Measurements from ENCODE around the gene VCL. TPM values are rescaled to one million over a fixed set of nuclear protein-coding genes. Genes with fewer than 3 reads are reported as not detected.
"Not testable (repeated sequence)": the region's sequence is repeated elsewhere in the genome, so short reads cannot be mapped to it uniquely, and the experiment has no call there.

The VCL gene
- total RNA-seq, 2 donors from 2014 or later: 99.9 to 179 TPM

DNA sequence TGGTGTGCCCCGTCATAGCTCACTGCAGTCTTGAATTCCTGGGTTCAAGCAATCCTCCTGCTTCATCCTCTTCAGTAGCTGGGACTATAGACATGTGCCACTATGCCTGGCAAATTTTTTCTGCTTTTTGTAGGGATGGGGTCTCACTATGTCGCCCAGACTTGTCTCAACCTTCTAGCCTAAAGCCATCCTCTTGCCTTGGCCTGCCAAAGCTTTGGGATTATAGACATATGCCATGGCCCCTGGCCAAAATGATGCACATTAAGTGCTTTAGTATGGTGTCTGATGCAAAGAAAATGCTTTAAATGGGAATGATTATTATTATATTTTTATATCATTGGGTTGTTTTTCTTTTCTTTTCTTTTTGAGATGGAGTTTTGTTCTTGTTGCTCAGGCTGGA is 33.2 kb upstream of the VCL start:
- H3K27ac ChIP-seq: no peak overlapping the region
- intact Hi-C loops (cut with DNase I): no loop called here
- H3K36me3 ChIP-seq: no peaks in the 10 kb centered on the region
- TF ChIP-seq CTCF (IDR thresholded peaks at IDR 0.05): no peak
- no peak overlapping the region for H3K4me3 ChIP-seq
- DNase-seq: no peak
- H3K9me3 ChIP-seq: no peaks in the 10 kb centered on the region
- no peaks in the 10 kb centered on the region for H3K4me1 ChIP-seq
- H3K27me3 ChIP-seq: no peaks in the 10 kb centered on the region
- H3K9ac ChIP-seq (ENCODE audit: low read depth in 2 of 2, low read length in 2 of 2): no peak overlapping the region

GRCh38 chr10:73965267-73965889 is 32.5 kb upstream of the VCL start:
- H3K9me3 ChIP-seq; H3K27me3 ChIP-seq; H3K36me3 ChIP-seq; intact Hi-C loops (cut with DNase I); H3K4me1 ChIP-seq; H3K4me3 ChIP-seq: not testable (repeated sequence)
- Histone ChIP-seq H3K9ac (ENCODE audit: low read depth in 2 of 2, low read length in 2 of 2) (peak overlapping the region in 1 of 2 donors; percentile 62), H3K27ac (peak overlapping the region; percentile 62)
- peak; percentile 41 for DNase-seq

GRCh38 chr10:73965890-73966768 is 31.8 kb upstream of the VCL start:
- Histone ChIP-seq H3K27me3 (no peaks in the 10 kb centered on the region), H3K9me3 (no peaks in the 10 kb centered on the region), H3K27ac (peak overlapping the region; percentile 62), H3K9ac (ENCODE audit: low read depth in 2 of 2, low read length in 2 of 2) (peak overlapping the region; percentile 27 to 62), H3K36me3 (no peaks in the 10 kb centered on the region), H3K4me3 (no peak overlapping the region), H3K4me1 (no peaks in the 10 kb centered on the region)
- intact Hi-C loops (cut with DNase I): no loop called here
- no peak for TF ChIP-seq CTCF (IDR thresholded peaks at IDR 0.05)
- DNase-seq: peak; percentile 81

DNA sequence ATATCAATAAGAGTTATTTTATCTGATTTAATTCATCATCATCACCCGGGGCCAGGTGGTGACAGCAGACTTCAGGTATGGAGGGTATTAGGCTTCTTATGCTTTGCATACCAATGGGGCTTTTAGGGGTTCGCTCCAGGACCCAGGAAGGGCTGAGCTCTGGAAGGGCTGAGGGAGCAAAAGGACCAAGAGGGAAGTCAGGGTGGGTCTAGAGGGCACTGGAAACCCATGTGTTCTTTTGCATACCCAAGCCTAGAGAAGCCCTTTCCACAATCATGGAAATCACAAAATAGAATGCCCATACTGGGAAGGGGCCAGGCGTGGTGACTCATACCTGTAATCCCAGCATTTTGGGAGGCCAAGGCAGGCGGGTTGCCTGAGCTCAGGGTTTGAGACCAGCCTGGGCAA is 30.9 kb upstream of the VCL start:
- no peak for DNase-seq
- Histone ChIP-seq H3K36me3 (no peaks in the 10 kb centered on the region), H3K9me3 (no peaks in the 10 kb centered on the region), H3K9ac (ENCODE audit: low read depth in 2 of 2, low read length in 2 of 2) (no peak overlapping the region), H3K27me3 (no peaks in the 10 kb centered on the region), H3K4me1 (no peaks in the 10 kb centered on the region), H3K4me3 (no peak overlapping the region), H3K27ac (peak overlapping the region; percentile 62)
- intact Hi-C loops (cut with DNase I): no loop called here
- no peak for TF ChIP-seq CTCF (IDR thresholded peaks at IDR 0.05)

GRCh38 chr10:73967544-73967943 is 30.4 kb upstream of the VCL start:
- no peak for TF ChIP-seq CTCF (IDR thresholded peaks at IDR 0.05)
- intact Hi-C loops (cut with DNase I): no loop called here
- H3K27ac ChIP-seq: peak overlapping the region; percentile 62

DNA sequence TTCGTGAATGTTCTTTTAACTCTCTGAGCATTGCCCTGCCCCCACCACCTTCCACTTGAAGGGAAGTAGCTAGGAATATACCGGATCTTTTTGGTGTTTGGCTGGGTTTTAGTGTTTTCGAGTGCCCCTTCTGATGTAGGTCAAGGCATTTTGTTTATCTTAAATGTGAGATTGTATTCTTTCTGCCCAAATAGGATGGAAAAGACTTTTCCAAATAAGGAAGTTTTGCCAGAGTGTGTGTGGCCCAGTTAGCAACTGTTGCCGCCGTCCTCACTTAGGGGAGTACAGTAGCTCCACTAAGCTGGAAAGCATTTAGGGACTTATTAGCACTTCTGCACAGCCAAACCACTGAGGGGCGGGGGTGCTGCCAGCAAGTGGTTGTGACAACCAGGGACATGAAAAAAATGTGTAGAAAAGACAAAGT is 29.8 kb upstream of the VCL start:
- Histone ChIP-seq H3K9ac (ENCODE audit: low read depth in 2 of 2, low read length in 2 of 2) (no peak overlapping the region), H3K27ac (peak overlapping the region; percentile 62), H3K4me3 (no peak overlapping the region), H3K36me3 (no peaks in the 10 kb centered on the region), H3K4me1 (no peaks in the 10 kb centered on the region), H3K27me3 (no peaks in the 10 kb centered on the region), H3K9me3 (no peaks in the 10 kb centered on the region)
- no peak for TF ChIP-seq CTCF (IDR thresholded peaks at IDR 0.05)
- intact Hi-C loops (cut with DNase I): no loop called here
- DNase-seq: no peak

More at GRCh38 chr10:73967544-73967943, 30.4 kb upstream of the VCL start:
- Histone ChIP-seq H3K4me1 (no peaks in the 10 kb centered on the region), H3K9me3 (no peaks in the 10 kb centered on the region), H3K36me3 (no peaks in the 10 kb centered on the region), H3K4me3 (no peak overlapping the region), H3K27me3 (no peaks in the 10 kb centered on the region), H3K9ac (ENCODE audit: low read depth in 2 of 2, low read length in 2 of 2) (no peak overlapping the region)
- no peak for DNase-seq

Measured in colonic mucosa (tissue), 4 donors.